ENCODE results near the gene TCF7.

TCF7 gene

GRCh38 chr5:134090522-134090921 is 24.0 kb upstream of the TCF7 start:
- no peak for DNase-seq (ENCODE audit: low spot score)

- no peak for DNase-seq (ENCODE audit: low spot score)
Measured at GRCh38 chr5:134091626-134092121, 22.8 kb upstream of the TCF7 start.

DNA sequence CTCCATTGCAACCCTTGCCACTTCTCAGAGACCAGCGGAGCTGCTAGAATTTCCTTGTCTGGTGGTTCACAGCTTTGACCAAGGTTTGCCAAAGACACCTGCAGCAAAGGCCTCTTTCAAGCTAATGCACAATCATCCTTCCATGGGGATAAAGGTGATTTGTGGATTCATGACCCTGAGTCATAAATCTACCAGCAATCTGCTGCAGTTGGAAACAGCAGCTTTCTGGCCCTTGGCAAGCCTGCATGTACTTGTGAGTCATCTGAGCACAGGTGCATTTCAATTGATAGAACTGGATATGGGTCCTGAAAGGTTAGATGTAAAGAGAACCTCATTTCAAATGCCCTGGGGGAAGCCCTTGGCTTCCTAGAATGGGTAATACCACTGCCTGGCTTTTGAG is 21.6 kb upstream of the TCF7 start:
- no peak for DNase-seq (ENCODE audit: low spot score)

DNA sequence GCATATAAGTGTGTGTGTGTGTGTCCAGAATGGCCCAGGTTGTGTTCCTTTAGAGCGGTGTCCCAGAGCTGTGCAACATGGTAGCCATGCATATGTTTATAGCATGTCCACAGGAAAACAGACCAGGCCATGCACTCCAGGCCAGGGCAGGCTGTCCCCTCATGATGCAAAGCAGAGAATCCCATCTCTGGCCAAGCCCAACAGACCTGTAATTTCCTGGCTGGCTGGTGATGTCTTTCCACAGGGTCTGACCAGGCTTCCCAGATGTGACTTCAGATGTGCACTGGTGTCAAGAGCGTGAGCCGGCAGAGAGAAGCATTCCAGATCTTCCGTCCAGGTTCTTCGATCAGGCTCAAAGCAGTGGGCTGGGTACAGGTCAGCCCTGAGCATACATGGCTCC is 21.1 kb upstream of the TCF7 start:
- DNase-seq (ENCODE audit: low spot score): no peak

DNA sequence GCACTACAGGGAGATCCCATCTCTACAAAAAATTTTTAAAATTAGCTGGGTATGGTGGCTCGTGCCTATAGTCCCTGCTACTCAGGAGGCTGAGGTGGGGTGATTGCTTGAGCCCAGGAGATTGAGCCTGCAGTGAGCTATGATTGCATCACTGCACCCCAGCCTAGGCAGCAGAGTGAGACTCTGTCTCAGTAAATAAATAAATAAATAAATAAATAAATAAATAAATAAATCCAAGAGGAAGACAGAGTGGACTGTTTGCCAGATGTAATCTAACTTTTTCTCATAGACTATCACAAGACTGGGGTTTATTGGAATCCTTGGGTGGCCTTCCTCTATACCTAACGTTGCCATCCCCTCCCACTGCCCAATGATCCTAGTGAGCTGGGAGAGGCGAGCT is 19.2 kb upstream of the TCF7 start:
- no peak for DNase-seq (ENCODE audit: low spot score)

DNA sequence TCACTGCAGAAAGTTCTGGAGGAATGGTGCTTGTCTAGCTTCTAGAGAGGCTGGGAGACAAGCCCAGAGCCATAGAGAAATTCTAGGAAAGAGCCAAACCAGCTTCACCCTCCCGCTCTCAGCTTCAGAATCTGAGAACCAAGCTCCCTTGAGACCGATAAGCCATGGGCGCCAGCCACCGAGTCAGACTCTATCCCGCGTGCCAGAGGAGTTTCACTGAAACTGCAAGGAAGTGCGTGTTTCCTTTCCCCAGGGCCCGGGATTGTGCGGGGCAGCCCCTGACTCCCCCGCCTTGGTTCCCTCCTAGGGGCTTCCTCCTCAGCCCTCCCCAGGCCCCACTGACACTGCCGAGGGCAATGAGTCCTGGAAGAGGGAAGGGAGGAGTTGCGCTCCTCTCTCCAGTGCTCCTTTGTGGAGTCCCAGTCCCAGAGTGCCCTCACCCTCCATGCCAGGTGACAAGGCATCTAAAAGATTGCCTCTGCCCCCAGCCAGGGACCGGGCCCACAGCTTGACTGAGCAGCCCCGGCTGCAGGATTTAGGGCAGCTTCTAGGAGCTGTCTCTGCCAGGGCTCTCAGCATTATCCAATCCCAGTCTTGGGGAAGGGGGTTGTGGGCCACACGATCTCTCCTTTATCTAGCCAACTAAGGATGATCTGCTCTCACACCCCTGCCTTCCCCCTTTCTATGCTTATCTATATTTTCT is 18.4 kb upstream of the TCF7 start:
- DNase-seq (ENCODE audit: low spot score): no peak

- no peak for DNase-seq (ENCODE audit: low spot score)
Measured at GRCh38 chr5:134097211-134097749, 17.2 kb upstream of the TCF7 start.

GRCh38 chr5:134098690-134099089 is 15.8 kb upstream of the TCF7 start:
- DNase-seq (ENCODE audit: low spot score): no peak

DNA sequence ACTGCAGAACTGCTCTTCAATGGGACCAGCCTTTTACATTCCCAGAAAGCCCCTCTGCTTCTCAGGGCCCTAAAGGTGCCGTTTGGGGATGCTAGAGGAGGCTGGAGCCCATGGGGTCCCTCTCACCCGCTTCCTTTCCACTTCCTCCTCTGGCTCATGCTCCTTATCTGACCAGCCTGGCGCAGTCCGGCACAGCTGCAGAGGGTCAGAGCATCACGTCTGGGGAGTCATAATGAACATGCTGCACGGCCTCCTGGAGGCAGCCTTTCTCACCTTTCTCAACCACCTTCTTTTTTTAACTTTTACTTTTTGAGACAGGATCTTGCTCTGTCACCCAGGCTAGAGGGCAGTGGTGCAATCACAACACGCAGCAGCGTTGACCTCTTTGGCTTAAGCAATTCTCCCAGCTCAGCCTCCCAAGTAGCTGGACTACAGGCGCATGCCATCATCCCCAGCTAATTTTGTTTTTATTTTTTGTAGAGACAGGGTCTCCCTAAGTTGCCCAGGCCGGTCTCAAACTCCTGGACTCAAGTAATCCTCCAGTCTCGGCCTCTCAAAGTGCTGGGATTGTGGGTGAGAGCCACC is 15.1 kb upstream of the TCF7 start:
- DNase-seq (ENCODE audit: low spot score): no peak

GRCh38 chr5:134099939-134100282 is 14.6 kb upstream of the TCF7 start:
- peak; percentile 42 for DNase-seq (ENCODE audit: low spot score)

DNA sequence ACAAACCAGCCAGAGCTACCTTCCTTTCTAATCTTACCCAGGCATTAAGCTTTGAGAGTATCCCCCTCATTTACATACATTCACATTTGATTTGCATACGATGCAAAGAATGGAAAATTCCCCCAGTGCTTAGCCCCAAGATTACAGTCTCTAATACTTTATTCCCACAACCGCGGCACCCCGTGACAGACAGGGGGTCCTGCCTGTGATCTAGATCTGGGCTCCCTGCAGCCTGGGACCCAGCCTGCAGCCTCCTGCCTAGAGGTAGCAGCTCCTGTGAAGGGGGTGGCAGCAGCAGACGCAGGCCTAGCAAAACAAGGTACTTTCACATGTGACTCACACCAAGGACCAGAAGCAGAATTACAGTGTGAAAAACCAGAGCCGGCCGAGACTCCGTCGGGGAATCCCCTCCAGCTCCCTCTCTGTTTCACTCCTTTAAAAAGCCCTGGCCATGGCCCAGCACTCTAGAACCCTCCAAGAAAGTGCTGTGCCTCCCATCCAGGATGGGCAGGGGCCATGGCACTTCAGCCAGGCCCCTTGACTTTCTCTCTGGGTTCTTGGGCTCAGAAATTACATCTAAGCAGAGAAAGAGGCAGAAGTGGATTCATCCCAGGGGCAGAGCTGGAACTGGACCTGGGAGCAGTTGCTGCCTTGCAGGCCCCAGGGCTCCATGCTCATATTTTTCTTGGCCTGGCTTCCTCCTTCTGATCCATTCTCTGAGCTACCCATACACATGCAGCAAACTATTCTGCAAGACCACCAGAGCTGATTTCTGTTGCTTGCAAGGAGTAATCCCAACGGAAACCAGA is 14.0 kb upstream of the TCF7 start:
- DNase-seq (ENCODE audit: low spot score): no peak

DNA sequence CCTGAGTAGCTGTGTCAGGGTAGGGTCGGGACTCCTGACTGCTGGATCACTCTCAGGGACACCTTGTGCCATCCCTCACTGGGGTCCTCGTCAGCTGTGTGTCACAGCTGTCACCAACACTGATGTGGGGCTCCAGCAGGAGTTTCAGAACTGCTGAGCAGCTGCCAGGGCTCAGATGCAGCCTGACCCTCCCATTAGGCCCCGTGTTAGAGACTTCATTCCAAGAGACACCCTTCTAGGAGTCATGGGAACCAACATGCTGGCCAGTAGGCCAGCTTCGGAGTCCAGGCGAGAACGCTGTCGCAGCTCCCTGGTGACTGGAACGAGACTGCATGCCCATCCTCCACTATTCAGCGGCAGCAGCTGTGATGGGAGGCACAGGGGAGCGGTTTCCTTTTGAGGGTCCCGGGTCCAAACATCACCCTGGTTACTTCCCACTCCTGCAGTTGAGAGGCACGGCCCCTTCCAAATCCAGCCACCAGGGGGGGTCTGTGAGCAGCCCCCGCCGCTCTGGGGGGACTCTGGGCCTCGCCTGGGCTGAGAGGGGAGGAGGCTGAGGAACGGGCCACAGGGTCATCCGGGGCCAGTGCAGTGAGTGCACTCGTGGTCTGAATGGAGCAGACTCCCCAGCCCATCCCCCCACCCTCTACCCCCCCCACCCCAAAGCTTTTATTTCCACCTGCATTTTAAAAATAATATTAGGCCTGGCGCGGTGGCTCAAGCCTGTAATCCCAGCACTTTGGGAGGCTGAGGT is 12.6 kb upstream of the TCF7 start:
- DNase-seq (ENCODE audit: low spot score): peak; percentile 90

- no peak for DNase-seq (ENCODE audit: low spot score)
Measured at GRCh38 chr5:134103397-134103796, 11.1 kb upstream of the TCF7 start.

- no peak for DNase-seq (ENCODE audit: low spot score)
Measured at GRCh38 chr5:134103998-134104654, 10.4 kb upstream of the TCF7 start.

DNA sequence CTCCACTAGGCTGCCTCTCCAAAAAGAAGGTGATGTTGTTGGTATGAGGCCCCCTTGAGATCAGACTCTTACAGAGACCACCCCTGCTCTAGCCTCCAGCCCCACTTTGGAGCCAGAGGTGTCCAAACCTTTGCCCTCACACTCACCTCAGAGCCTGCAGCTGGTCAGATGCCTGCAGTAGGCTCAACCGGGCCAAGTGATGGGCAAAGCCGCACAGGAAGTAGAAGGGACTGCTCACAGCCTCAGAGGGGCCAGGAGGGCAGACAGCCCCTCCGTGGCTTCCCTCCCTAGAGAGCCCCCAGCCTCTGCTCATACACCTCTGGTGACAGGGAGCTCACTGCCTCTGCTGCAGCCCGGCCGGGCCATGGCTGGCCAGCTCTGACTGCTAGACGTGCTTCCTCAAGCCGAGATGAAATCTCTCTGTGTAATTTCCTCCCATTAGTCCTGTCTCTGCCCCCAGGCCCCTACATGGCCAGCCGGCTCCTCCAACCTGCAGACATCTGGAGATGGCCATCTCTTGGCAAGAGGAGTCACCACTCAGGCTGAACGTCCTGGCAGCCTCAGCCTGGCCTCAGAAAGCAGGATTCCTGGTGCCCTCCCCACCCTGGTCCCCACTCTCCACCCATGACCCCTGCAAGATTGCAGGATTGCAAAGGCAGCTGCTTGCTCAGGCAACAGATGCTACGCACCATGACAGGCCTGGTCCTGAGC is 7.3 kb upstream of the TCF7 start:
- no peak for DNase-seq (ENCODE audit: low spot score)

GRCh38 chr5:134107779-134108178 is 6.7 kb upstream of the TCF7 start:
- no peak for DNase-seq (ENCODE audit: low spot score)

DNA sequence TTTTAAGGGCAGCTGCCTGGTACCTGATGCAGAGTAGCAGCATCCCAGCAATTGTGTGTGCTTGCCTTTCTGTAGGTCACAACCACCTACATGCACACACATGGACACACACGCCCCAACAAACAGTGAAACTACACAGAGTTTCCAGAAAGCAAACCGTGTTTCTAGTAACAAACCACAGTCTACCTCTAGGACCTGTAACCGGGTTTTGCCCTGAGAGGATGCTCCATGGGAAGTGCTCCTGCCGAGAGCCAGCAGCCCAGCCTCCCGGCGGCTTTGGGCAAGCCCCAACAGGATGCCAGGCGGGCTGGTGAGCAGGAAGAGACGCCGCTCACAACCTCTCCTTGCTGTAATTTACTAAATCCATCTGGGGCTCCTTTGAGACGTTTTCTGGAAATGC is 4.1 kb upstream of the TCF7 start:
- no peak for DNase-seq (ENCODE audit: low spot score)

- DNase-seq (ENCODE audit: low spot score): no peak
Measured at GRCh38 chr5:134111741-134112647, 2.5 kb upstream of the TCF7 start.

- no peak for DNase-seq (ENCODE audit: low spot score)
Measured at GRCh38 chr5:134112726-134113362, 1.6 kb upstream of the TCF7 start.
